ENCODE results near the gene ERICH2.
A peak's percentile ranks its signal among the peaks of the same experiment; 100 is the strongest.

Gene ERICH2

GRCh38 chr2:170763232-170763631 lies 6.9 kb upstream of the ERICH2 start:
- DNase-seq, result no peak

DNA sequence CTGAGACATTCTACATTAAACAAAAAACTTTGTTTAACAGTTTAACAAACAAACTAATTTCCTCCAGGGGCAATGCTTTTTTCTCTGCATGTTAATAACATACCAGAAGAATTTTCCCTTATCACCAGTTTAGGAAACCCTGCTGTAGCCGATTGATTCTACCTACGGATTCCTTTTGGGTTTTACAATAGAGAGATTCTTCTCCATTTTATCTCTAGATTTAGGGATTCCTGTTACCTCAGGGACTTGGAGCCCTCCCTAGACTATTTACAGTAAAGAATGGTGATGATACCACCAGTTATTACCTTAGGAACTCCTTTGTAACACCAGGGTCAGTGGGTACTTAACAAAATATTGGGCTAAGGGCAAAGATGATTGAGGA lies 5.3 kb upstream of the ERICH2 start:
- DNase-seq, result no peak

- no peak for DNase-seq
Measured at GRCh38 chr2:170766693-170767092, 3.5 kb upstream of the ERICH2 start.

- peak; percentile 20 for DNase-seq
Measured at GRCh38 chr2:170770606-170771420, 635 bp downstream of the ERICH2 start.

DNA sequence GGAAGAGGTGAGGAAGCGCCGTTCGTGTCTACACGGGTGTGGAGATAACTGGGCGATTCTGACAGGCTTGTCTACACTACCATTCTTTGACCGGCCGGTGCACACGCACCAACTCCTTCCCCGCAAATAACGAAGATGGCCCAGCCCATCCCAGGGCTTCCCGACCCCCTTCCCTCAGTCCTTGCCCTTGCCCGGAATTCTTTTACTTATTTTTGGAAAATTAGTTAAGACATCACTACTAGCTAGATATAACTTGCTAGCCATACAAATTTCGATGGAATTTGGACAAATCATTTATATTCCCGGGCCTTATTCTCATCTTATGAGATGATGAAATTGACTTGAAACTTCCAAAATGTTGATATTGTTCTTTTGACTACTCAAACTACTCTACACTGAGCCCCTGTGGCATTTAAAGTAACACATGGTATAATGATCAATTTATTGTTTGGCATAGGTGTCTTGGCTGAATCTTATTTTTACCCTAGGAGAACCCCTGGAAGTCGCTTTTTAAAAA lies 1.3 kb downstream of the ERICH2 start:
- no peak for DNase-seq

DNA sequence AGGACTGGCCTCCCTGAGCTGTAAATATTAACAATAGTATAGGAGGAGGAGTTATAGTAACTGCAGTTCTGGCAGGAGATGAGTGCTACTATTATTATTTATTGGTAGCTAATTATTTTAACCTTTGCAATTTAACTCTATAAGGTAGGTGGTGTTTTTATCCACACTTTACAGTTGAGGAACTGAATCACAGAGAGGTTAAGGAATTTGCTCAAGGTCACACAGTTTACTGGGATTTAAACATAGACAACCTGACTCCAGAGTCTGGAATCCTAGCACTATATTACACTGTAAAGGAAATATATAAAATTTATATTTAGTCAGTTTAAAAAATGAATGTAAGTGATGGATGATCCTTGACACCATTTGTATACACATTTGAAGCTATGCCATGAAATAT lies 2.1 kb downstream of the ERICH2 start:
- no peak for DNase-seq

- DNase-seq, result no peak
Measured at GRCh38 chr2:170774074-170774473, 3.9 kb downstream of the ERICH2 start.

GRCh38 chr2:170778900-170779299 lies 8.7 kb downstream of the ERICH2 start:
- DNase-seq, result no peak

- no peak for DNase-seq
Measured at GRCh38 chr2:170779304-170779703, 9.1 kb downstream of the ERICH2 start.

GRCh38 chr2:170782673-170783072 lies 12.5 kb downstream of the ERICH2 start:
- DNase-seq, result no peak

- no peak for DNase-seq
Measured at GRCh38 chr2:170783549-170783948, 13.4 kb downstream of the ERICH2 start.

DNA sequence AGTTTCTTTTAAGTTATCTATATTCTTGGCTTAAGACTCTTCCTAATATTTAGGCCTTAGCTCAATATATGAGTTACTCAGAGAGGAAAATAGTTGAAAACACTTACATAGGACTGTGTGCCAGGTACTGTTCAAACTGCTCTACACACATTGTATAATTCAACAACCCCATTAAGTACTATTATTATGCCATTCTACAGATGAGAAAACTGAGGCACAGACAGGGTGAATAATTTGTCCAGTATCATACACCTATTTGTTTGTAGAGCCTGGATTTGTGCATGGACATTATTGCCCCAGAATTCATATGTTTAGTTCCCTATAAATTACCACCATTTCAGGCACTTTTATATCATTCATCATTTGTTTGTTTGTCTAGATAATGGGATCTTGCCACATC lies 28.8 kb downstream of the ERICH2 start:
- DNase-seq, result no peak

DNA sequence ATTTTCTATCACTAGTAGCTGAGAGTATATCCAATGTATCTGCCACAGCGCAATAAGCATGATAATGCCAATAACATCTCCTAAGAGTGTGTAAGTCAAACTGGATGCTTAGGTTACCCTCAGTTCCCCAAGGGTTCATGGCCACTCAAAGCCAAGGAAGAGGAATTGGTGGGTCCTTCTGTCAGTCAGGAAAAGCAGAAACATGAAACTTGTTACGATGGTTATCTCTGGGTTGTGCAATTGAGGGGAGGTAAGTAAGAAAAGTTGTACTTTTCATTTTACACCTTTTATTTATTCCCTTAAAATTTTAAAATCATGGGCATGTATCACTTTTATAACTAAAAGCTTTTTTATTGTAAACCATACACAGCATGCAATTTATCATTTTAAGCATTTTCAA lies 36.4 kb downstream of the ERICH2 start:
- no peak for DNase-seq

DNA sequence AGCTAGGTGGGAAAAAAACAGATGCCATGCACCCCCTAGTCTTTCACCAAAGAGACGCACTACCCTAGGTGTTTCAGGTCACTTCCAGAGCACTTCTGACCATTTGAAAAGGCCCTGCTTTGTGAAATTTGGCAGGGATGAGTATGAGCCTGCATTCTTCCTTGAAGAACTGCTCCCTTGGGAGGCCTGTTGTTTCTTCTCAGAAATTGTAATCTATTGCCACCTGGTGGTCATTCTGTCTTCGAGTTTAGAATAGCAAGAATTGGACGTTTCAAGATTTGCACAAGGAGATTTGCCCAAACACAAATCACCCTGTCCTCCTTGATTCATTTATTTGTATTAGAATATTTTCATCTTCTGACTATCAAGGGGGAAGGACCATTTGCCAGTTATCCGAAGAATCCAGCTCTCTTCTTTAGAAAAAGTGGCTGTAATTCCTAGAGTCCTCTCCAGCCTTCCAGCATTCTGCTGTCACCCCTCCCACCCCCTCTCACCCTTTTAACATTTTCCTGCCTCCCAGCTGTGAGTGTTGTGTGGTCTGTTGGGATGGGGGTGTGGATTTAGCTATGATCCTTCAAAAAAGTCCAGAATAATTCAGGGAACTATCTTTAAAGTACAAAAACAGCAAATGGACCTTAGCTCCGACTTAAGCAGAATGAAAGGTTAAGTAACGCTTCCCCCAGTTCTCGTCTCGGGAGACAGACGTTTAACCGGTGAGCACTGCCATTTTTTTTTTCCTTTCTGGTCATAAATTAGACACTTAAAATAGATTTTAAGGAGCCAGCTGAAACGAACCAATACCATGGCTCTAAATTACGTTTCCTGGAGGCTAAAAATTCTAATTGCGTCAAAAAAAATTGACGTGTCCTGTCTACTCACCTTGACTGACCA lies 42.8 kb downstream of the ERICH2 start:
- no peak for DNase-seq

DNA sequence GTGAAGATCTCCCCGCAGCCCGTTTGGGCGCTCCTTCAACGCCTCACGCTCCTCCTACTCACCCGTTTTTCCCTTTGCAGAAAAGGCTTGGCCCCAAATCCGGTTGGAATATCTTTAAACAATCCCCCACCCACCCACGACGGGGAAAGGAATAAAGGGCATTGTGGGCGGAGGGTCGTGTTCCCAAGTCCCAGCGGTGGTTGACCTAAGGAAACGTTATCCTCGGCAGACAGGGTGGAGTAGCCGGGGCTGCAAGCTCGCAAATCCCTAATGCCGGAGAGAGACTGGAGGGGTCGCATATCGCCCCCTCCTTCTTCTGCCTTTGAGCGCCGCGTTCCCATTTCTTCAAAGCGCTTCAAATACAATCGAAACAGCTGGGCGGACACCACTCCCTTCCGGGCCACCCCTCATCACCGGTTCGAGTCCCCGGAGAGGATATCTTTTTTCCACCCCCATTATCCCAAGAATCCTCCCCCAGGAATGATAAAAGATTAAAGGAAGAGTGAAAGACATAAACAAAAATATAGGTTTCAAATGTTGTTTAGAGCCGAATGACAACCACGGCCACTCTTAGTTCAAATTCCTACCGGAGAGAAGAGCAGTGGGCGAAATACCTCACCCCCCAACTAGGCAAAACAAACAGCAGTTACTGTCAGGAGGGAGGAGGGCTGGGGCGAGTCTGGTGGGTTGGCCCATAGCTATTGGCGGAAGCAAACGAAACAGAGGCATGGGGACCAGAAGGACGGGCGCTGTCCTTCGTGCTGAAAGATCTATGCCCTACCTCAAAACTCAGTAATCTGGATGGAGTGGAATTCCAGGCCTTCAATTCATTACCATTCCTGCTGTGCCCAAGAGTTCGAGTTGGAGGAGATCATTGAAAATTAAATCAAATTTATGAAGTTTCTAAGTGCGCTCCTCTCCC lies 43.7 kb downstream of the ERICH2 start:
- no peak for DNase-seq

GRCh38 chr2:170814533-170815230 lies 44.5 kb downstream of the ERICH2 start:
- no peak for DNase-seq

- no peak for DNase-seq
Measured at GRCh38 chr2:170815311-170815710, 45.1 kb downstream of the ERICH2 start.

- peak; percentile 4 for DNase-seq
Measured at GRCh38 chr2:170815746-170816503, 45.7 kb downstream of the ERICH2 start.

- DNase-seq, result peak; percentile 51
Measured at GRCh38 chr2:170816504-170817092, 46.4 kb downstream of the ERICH2 start, which contains the start of gene GAD1. GAD1 (plus strand) TSS chr2:170816887; CDS start chr2:170818592, 1,705 bp downstream.
